ENCODE data around the gene KIF26B.
"Not testable (repeated sequence)": the region's sequence is repeated elsewhere in the genome, so short reads cannot be mapped to it uniquely, and the experiment has no call there.

DNA sequence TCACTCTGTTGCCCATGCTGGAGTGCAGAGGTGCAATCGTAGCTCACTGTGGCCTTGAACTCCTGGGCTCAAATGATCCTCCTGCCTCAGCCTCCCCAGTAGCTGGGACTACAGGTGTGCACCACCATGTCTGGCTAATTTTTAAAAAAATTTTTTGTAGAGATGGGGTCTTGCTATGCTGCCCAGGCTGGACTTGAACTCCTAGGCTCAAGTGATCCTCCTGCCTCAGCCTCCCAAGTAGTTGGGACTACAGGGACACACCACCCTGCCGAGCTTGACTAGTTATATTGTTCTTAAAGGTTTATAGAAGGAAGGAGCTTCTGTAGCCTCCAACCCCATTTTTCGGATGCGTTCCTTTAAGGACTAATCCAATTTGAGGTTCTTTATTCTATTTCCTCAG, 248.2 kb downstream of the KIF26B start:
- not testable (repeated sequence) for TF ChIP-seq NR2C2 (CRISPR knock-in tag; IDR thresholded peaks at IDR 0.05); ESRRA (CRISPR knock-in tag; IDR thresholded peaks at IDR 0.05; ENCODE audit: borderline replicate concordance); SP1 (CRISPR knock-in tag; conservative IDR thresholded peaks at IDR 0.05)
- TF ChIP-seq, protein P1, sequence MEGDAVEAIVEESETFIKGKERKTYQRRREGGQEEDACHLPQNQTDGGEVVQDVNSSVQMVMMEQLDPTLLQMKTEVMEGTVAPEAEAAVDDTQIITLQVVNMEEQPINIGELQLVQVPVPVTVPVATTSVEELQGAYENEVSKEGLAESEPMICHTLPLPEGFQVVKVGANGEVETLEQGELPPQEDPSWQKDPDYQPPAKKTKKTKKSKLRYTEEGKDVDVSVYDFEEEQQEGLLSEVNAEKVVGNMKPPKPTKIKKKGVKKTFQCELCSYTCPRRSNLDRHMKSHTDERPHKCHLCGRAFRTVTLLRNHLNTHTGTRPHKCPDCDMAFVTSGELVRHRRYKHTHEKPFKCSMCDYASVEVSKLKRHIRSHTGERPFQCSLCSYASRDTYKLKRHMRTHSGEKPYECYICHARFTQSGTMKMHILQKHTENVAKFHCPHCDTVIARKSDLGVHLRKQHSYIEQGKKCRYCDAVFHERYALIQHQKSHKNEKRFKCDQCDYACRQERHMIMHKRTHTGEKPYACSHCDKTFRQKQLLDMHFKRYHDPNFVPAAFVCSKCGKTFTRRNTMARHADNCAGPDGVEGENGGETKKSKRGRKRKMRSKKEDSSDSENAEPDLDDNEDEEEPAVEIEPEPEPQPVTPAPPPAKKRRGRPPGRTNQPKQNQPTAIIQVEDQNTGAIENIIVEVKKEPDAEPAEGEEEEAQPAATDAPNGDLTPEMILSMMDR (IDR thresholded peaks at IDR 0.05) = not testable (repeated sequence)
- TF ChIP-seq, protein P2, sequence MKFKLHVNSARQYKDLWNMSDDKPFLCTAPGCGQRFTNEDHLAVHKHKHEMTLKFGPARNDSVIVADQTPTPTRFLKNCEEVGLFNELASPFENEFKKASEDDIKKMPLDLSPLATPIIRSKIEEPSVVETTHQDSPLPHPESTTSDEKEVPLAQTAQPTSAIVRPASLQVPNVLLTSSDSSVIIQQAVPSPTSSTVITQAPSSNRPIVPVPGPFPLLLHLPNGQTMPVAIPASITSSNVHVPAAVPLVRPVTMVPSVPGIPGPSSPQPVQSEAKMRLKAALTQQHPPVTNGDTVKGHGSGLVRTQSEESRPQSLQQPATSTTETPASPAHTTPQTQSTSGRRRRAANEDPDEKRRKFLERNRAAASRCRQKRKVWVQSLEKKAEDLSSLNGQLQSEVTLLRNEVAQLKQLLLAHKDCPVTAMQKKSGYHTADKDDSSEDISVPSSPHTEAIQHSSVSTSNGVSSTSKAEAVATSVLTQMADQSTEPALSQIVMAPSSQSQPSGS (CRISPR knock-in tag; IDR thresholded peaks at IDR 0.05; ENCODE audit: borderline replicate concordance, low read depth) = not testable (repeated sequence)
- TF ChIP-seq, protein P3, sequence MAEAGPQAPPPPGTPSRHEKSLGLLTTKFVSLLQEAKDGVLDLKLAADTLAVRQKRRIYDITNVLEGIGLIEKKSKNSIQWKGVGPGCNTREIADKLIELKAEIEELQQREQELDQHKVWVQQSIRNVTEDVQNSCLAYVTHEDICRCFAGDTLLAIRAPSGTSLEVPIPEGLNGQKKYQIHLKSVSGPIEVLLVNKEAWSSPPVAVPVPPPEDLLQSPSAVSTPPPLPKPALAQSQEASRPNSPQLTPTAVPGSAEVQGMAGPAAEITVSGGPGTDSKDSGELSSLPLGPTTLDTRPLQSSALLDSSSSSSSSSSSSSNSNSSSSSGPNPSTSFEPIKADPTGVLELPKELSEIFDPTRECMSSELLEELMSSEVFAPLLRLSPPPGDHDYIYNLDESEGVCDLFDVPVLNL (CRISPR knock-in tag; IDR thresholded peaks at IDR 0.05; ENCODE audit: borderline replicate concordance, low read depth) = not testable (repeated sequence)
- TF ChIP-seq, protein P4, sequence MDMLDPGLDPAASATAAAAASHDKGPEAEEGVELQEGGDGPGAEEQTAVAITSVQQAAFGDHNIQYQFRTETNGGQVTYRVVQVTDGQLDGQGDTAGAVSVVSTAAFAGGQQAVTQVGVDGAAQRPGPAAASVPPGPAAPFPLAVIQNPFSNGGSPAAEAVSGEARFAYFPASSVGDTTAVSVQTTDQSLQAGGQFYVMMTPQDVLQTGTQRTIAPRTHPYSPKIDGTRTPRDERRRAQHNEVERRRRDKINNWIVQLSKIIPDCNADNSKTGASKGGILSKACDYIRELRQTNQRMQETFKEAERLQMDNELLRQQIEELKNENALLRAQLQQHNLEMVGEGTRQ (CRISPR knock-in tag; IDR thresholded peaks at IDR 0.05) = not testable (repeated sequence)
- TF ChIP-seq, protein P5, sequence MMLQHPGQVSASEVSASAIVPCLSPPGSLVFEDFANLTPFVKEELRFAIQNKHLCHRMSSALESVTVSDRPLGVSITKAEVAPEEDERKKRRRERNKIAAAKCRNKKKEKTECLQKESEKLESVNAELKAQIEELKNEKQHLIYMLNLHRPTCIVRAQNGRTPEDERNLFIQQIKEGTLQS (CRISPR knock-in tag; conservative IDR thresholded peaks at IDR 0.05) = not testable (repeated sequence)
